ENCODE results near the gene PLGLB1.
"Not testable (repeated sequence)": the region's sequence is repeated elsewhere in the genome, so short reads cannot be mapped to it uniquely, and the experiment has no call there.

DNA sequence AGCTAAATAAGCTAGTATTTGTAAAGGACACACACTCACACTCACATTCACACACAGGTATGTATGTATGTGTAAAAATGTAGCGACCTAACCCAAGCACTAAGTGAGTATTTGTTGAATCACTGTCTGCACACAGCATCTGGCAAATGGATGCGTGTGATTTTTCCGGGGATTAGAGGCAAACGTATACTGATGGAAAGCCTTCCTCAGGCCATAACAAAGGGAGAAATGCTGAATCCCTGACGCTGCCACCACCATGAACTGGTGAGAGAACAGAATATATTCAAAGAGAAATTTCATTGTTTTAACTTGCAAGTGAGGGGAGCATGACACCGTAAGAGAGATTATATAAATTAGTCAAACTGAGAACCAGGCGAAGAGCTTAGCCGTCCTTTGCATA is 601 bp downstream of the PLGLB1 start:
- TF ChIP-seq, protein P1, sequence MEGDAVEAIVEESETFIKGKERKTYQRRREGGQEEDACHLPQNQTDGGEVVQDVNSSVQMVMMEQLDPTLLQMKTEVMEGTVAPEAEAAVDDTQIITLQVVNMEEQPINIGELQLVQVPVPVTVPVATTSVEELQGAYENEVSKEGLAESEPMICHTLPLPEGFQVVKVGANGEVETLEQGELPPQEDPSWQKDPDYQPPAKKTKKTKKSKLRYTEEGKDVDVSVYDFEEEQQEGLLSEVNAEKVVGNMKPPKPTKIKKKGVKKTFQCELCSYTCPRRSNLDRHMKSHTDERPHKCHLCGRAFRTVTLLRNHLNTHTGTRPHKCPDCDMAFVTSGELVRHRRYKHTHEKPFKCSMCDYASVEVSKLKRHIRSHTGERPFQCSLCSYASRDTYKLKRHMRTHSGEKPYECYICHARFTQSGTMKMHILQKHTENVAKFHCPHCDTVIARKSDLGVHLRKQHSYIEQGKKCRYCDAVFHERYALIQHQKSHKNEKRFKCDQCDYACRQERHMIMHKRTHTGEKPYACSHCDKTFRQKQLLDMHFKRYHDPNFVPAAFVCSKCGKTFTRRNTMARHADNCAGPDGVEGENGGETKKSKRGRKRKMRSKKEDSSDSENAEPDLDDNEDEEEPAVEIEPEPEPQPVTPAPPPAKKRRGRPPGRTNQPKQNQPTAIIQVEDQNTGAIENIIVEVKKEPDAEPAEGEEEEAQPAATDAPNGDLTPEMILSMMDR (IDR thresholded peaks at IDR 0.05), result not testable (repeated sequence)
- TF ChIP-seq POLR2A (IDR thresholded peaks at IDR 0.05), result not testable (repeated sequence)
